Astrocyte of the cerebellum (primary cell): ENCODE results near the gene TNFRSF21.

Experiments
- DNase-seq: peaks from one replicate; pipeline ENCODE4 v3.0.0-alpha.2; 2011; ENCODE audit warnings: low read depth
- H3K4me3 ChIP-seq: 2 replicates; pipeline ENCODE4 v1.5.1; 2011; ENCODE audit warnings: mild to moderate bottlenecking, low read depth, low read length, moderate library complexity
- CTCF ChIP-seq: IDR thresholded peaks from 2 replicates; pipeline ENCODE4 v1.5.1; 2012; ENCODE audit warnings: low read length, low read depth, moderate library complexity, mild to moderate bottlenecking; ENCODE audit errors: missing control alignments
- in situ Hi-C: cut with HindIII; loops from 2 replicates; pipeline ENCODE4 v1.10.0; 2017; ENCODE audit warnings: low sequenced_read_pairs

TNFRSF21 gene

GRCh38 chr6:47352194-47352920 is 42.7 kb upstream of the TNFRSF21 start:
- in situ Hi-C loops: no loop called here
- no peak for TF ChIP-seq CTCF
- no peak overlapping the region for H3K4me3 ChIP-seq
- no peak for DNase-seq

- no peak for DNase-seq
- no peak for TF ChIP-seq CTCF
- H3K4me3 ChIP-seq: no peak overlapping the region
- in situ Hi-C loops: no loop called here
Observed at GRCh38 chr6:47351621-47352020, 41.9 kb upstream of the TNFRSF21 start.

- DNase-seq: no peak
- TF ChIP-seq CTCF: no peak
- no peak overlapping the region for H3K4me3 ChIP-seq
- in situ Hi-C loops: no loop called here
Observed at GRCh38 chr6:47349931-47350330, 40.2 kb upstream of the TNFRSF21 start.

- H3K4me3 ChIP-seq: no peak overlapping the region
- in situ Hi-C loops: no loop called here
- TF ChIP-seq CTCF: no peak
- DNase-seq: no peak
Observed at GRCh38 chr6:47348316-47348863, 38.7 kb upstream of the TNFRSF21 start.

- H3K4me3 ChIP-seq: no peak overlapping the region
- in situ Hi-C loops: no loop called here
- no peak for DNase-seq
- TF ChIP-seq CTCF: no peak
Observed at GRCh38 chr6:47345761-47346160, 36.1 kb upstream of the TNFRSF21 start.

GRCh38 chr6:47344022-47344421 is 34.3 kb upstream of the TNFRSF21 start:
- in situ Hi-C loops: no loop called here
- TF ChIP-seq CTCF: no peak
- no peak overlapping the region for H3K4me3 ChIP-seq

More at GRCh38 chr6:47344022-47344421, 34.3 kb upstream of the TNFRSF21 start:
- no peak for DNase-seq
